Mesothelial cell of epicardium (in vitro differentiated cells): ENCODE measurements around the gene HAAO. TPM values are rescaled to one million over a fixed set of nuclear protein-coding genes. Genes with fewer than 3 reads are reported as not detected.

Source experiments
- DNase-seq, 2 experiments: peaks; one replicate each; pipeline ENCODE4 v3.0.0; 2021; ENCODE audit warnings: low spot score in 2 of 2; ENCODE audit not compliant: unreplicated experiment in 2 of 2
- H3K27ac Mint-ChIP-seq: 2 replicates; pipeline ENCODE4 v1.8.0; 2021; ENCODE audit warnings: mixed read lengths
- H3K27me3 Mint-ChIP-seq: 2 replicates; pipeline ENCODE4 v1.8.0; 2021; ENCODE audit warnings: low read depth, mixed read lengths
- H3K36me3 Mint-ChIP-seq: 2 replicates; pipeline ENCODE4 v1.8.0; 2021; ENCODE audit warnings: mixed read lengths
- H3K4me1 Mint-ChIP-seq: 2 replicates; pipeline ENCODE4 v1.8.0; 2021; ENCODE audit warnings: mixed read lengths
- H3K4me3 Mint-ChIP-seq: 2 replicates; pipeline ENCODE4 v1.8.0; 2021; ENCODE audit warnings: mild to moderate bottlenecking, moderate library complexity, mixed read lengths
- H3K9me3 Mint-ChIP-seq: 2 replicates; pipeline ENCODE4 v1.8.0; 2021; ENCODE audit warnings: mixed read lengths
- CTCF ChIP-seq: fragments of 200-600 bp; sonication (generic); IDR thresholded peaks from one replicate; pipeline ENCODE4 v1.5.0; 2021; ENCODE audit warnings: antibody characterized with exemption; ENCODE audit not compliant: unreplicated experiment
- total RNA-seq: library from RNA; stranded (reverse); gene quantifications from 3 replicates; pipeline ENCODE4 v1.2.1, GENCODE V29; 2021

HAAO gene
- total RNA-seq, 1 donor from 2014 or later: 23.3 TPM

GRCh38 chr2:42795275-42795674, 2.9 kb upstream of the HAAO start:
- no peak for DNase-seq
- Mint-ChIP-seq H3K27me3 (no peaks in the 10 kb centered on the region), H3K4me3 (no peak overlapping the region), H3K36me3 (peaks cover 19% of the 10 kb centered on the region), H3K9me3 (peaks cover 15% of the 10 kb centered on the region), H3K4me1 (peaks cover 44% of the 10 kb centered on the region), H3K27ac (no peak overlapping the region)
- no peak for TF ChIP-seq CTCF

GRCh38 chr2:42794271-42795046, 2.1 kb upstream of the HAAO start:
- Mint-ChIP-seq H3K4me3 (peak overlapping the region; percentile 87), H3K36me3 (peaks cover 19% of the 10 kb centered on the region), H3K9me3 (peaks cover 10% of the 10 kb centered on the region), H3K27me3 (no peaks in the 10 kb centered on the region), H3K27ac (peak overlapping the region; percentile 93), H3K4me1 (peaks cover 47% of the 10 kb centered on the region)
- TF ChIP-seq CTCF: no peak
- DNase-seq: no peak

- peaks cover 47% of the 10 kb centered on the region for H3K4me1 Mint-ChIP-seq
- no peak for DNase-seq
- peaks cover 9% of the 10 kb centered on the region for H3K9me3 Mint-ChIP-seq
- H3K36me3 Mint-ChIP-seq: peaks cover 19% of the 10 kb centered on the region
- H3K4me3 Mint-ChIP-seq: peak overlapping the region; percentile 87
- TF ChIP-seq CTCF: no peak
- H3K27ac Mint-ChIP-seq: peak overlapping the region; percentile 93
- no peaks in the 10 kb centered on the region for H3K27me3 Mint-ChIP-seq
Observed at GRCh38 chr2:42793334-42794270, 1.2 kb upstream of the HAAO start.

- peaks cover 13% of the 10 kb centered on the region for H3K36me3 Mint-ChIP-seq
- no peak for DNase-seq
- H3K4me1 Mint-ChIP-seq: peaks cover 47% of the 10 kb centered on the region
- no peak for TF ChIP-seq CTCF
- H3K27ac Mint-ChIP-seq: peak overlapping the region; percentile 97
- H3K27me3 Mint-ChIP-seq: no peaks in the 10 kb centered on the region
- H3K4me3 Mint-ChIP-seq: peak overlapping the region; percentile 87
- H3K9me3 Mint-ChIP-seq: peaks cover 6% of the 10 kb centered on the region
Observed at GRCh38 chr2:42792087-42792582, 248 bp downstream of the HAAO start.

- peak overlapping the region; percentile 97 for H3K27ac Mint-ChIP-seq
- H3K9me3 Mint-ChIP-seq: peaks cover 4% of the 10 kb centered on the region
- no peak for TF ChIP-seq CTCF
- no peak for DNase-seq
- H3K4me1 Mint-ChIP-seq: peaks cover 48% of the 10 kb centered on the region
- H3K36me3 Mint-ChIP-seq: peaks cover 11% of the 10 kb centered on the region
- H3K4me3 Mint-ChIP-seq: peak overlapping the region; percentile 87
- H3K27me3 Mint-ChIP-seq: no peaks in the 10 kb centered on the region
Observed at GRCh38 chr2:42791606-42792005, 777 bp downstream of the HAAO start.
